Glutamatergic neuron (in vitro differentiated cells): Measurements from ENCODE around the gene SEMA7A. TPM values are rescaled to one million over a fixed set of nuclear protein-coding genes. Genes with fewer than 3 reads are reported as not detected.

Experiments
- DNase-seq: peaks from one replicate; pipeline ENCODE4 v3.0.0; 2022
- H3K27ac Mint-ChIP-seq: one replicate; pipeline ENCODE4 v1.8.0; 2020; ENCODE audit warnings: mild to moderate bottlenecking, mixed read lengths, inconsistent platforms; ENCODE audit not compliant: unreplicated experiment
- H3K27me3 Mint-ChIP-seq: one replicate; pipeline ENCODE4 v1.8.0; 2020; ENCODE audit warnings: mild to moderate bottlenecking, moderate library complexity, mixed read lengths, inconsistent platforms; ENCODE audit not compliant: unreplicated experiment
- H3K36me3 Mint-ChIP-seq: one replicate; pipeline ENCODE4 v1.8.0; 2020; ENCODE audit warnings: mild to moderate bottlenecking, mixed read lengths, inconsistent platforms; ENCODE audit not compliant: unreplicated experiment
- H3K4me1 Mint-ChIP-seq: one replicate; pipeline ENCODE4 v1.8.0; 2020; ENCODE audit warnings: mild to moderate bottlenecking, low read depth, mixed read lengths, inconsistent platforms; ENCODE audit not compliant: unreplicated experiment
- H3K4me3 Mint-ChIP-seq: one replicate; pipeline ENCODE4 v1.8.0; 2020; ENCODE audit warnings: mild to moderate bottlenecking, mixed read lengths, inconsistent platforms; ENCODE audit not compliant: unreplicated experiment
- H3K9me3 Mint-ChIP-seq: one replicate; pipeline ENCODE4 v1.8.0; 2020; ENCODE audit warnings: mild to moderate bottlenecking, moderate library complexity, mixed read lengths, inconsistent platforms; ENCODE audit not compliant: unreplicated experiment
- total RNA-seq: library from RNA; stranded (reverse); fragmentation: NEBNext Ultra II Directional; extraction: Animal tissue kit (Norgen Biotek cat#: 25700); gene quantifications from one replicate; pipeline ENCODE4 v1.2.1, GENCODE V29; 2021; ENCODE audit not compliant: unreplicated experiment
- TF ChIP-seq, protein P1 (sequence below): fragments of 200-600 bp; sonication (generic); IDR thresholded peaks from one replicate; pipeline ENCODE4 v1.5.0; 2021; ENCODE audit not compliant: partially characterized antibody, unreplicated experiment

The SEMA7A gene
- total RNA-seq, 1 donor from 2014 or later = 16.2 TPM

DNA sequence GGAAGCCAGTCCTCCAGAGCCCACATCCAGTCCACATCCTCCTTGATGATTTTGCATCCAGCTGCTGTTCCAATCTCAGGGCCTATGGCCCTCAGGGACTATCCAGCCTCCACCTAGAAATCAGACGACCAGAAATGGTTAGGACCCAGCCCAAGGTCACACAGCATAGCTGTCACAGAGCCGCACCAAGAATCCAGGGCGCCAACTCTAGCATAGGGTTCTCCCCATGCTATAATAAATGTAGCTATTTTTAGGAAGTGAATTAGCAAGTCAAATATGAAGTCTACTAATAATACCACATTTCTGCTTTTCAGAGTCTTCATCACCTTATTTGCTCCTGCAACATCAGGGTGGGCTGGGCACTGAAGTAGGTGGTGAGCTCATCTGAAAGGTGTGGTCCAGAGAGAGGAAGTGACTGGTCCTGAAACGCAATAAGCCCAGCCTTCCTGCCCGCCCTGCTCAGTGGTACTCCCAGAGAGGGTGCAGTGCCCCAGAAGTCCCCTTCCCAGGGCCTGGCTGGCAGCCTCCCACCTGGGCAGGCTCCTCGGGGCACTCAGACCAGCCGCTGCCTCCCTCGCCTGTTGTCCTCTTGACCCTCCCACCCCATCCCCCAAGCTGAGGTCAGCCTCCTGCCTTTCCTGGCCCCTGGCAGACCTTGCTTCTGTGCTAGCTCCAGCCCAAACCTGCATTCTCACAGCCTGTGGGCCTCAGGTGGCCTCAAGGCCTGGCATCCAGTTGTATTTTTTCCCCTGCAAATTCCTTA, 48.7 kb downstream of the SEMA7A start:
- H3K27ac Mint-ChIP-seq = no peak overlapping the region
- H3K4me3 Mint-ChIP-seq = no peak overlapping the region
- TF ChIP-seq, protein P1, sequence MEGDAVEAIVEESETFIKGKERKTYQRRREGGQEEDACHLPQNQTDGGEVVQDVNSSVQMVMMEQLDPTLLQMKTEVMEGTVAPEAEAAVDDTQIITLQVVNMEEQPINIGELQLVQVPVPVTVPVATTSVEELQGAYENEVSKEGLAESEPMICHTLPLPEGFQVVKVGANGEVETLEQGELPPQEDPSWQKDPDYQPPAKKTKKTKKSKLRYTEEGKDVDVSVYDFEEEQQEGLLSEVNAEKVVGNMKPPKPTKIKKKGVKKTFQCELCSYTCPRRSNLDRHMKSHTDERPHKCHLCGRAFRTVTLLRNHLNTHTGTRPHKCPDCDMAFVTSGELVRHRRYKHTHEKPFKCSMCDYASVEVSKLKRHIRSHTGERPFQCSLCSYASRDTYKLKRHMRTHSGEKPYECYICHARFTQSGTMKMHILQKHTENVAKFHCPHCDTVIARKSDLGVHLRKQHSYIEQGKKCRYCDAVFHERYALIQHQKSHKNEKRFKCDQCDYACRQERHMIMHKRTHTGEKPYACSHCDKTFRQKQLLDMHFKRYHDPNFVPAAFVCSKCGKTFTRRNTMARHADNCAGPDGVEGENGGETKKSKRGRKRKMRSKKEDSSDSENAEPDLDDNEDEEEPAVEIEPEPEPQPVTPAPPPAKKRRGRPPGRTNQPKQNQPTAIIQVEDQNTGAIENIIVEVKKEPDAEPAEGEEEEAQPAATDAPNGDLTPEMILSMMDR = no peak
- no peaks in the 10 kb centered on the region for H3K36me3 Mint-ChIP-seq
- no peak for DNase-seq
- peaks cover 6% of the 10 kb centered on the region for H3K4me1 Mint-ChIP-seq
- no peaks in the 10 kb centered on the region for H3K9me3 Mint-ChIP-seq
- peaks cover 5% of the 10 kb centered on the region for H3K27me3 Mint-ChIP-seq

DNA sequence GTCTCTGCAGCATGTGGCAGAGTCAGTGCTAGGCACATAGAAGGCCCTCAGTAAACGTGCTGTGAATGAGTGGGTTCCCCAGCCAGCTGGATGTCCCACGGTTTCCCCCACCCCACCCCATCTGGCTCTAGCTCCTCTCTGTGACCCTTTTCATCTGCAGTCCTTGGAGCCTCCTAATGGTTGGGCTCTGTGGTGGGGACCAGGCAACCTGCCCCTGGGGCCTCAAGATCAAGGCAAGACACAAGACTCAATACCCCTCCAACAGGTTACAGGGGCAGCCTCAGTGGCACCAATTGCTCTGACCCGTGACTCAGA, 49.2 kb downstream of the SEMA7A start:
- H3K27me3 Mint-ChIP-seq = peaks cover 5% of the 10 kb centered on the region
- H3K9me3 Mint-ChIP-seq = no peaks in the 10 kb centered on the region
- H3K27ac Mint-ChIP-seq = no peak overlapping the region
- TF ChIP-seq, protein P1 = no peak
- DNase-seq = no peak
- H3K36me3 Mint-ChIP-seq = no peaks in the 10 kb centered on the region
- no peak overlapping the region for H3K4me3 Mint-ChIP-seq
- peaks cover 6% of the 10 kb centered on the region for H3K4me1 Mint-ChIP-seq

DNA sequence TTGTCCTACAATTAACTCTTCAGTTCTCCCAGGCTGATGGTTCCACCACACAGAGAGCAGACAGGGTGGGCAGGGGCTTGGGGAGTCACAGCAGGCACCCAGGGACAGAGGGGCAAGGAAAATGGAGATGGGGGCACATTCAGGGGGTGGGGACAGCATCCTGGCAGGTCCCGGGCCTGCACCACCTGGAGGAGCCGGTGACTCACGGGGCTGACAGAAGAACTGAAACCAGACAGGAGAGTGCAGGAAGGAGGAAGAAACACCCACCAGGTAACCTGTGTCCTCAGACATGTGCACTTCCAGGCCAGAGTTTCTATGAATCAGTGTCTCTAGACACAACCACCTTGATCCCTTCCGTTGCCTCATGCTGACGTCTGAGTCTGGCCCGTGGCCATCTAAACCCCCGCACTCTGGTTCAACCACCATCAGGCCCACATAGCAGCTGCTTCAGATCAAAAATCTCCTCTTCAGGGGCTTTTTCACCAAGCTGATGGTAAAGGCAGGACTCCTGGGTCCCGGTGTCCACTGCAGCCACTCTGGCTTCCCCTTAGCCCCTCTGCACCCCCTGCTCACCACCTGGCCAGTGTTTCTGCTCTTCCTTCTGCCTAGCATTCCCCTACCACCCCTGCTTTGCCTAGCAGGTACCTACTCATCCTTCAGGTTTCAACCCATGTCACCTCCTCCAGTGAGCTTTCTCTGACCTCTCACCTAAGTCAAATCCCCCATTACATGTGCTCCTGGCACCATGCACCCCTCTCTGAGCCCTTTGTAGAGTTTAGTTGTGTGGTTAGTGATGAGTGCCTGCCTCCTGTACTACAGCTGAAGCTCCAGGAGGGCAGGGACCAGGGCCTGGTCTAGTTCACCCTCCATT, 49.8 kb downstream of the SEMA7A start:
- Mint-ChIP-seq H3K27me3 (peaks cover 5% of the 10 kb centered on the region), H3K4me3 (no peak overlapping the region), H3K36me3 (no peaks in the 10 kb centered on the region), H3K4me1 (peaks cover 4% of the 10 kb centered on the region), H3K9me3 (no peaks in the 10 kb centered on the region), H3K27ac (no peak overlapping the region)
- TF ChIP-seq, protein P1 = no peak
- DNase-seq = no peak

- TF ChIP-seq, protein P1 = no peak
- no peaks in the 10 kb centered on the region for H3K9me3 Mint-ChIP-seq
- no peak for DNase-seq
- H3K27me3 Mint-ChIP-seq = peaks cover 5% of the 10 kb centered on the region
- no peaks in the 10 kb centered on the region for H3K36me3 Mint-ChIP-seq
- peaks cover 4% of the 10 kb centered on the region for H3K4me1 Mint-ChIP-seq
- H3K4me3 Mint-ChIP-seq = no peak overlapping the region
- H3K27ac Mint-ChIP-seq = no peak overlapping the region
Measured at GRCh38 chr15:74383286-74383685, 50.5 kb downstream of the SEMA7A start.
